GM13977 (cell line): Measurements from ENCODE around the gene NUAK1.
"Not testable (repeated sequence)": the region's sequence is repeated elsewhere in the genome, so short reads cannot be mapped to it uniquely, and the experiment has no call there.

Experiments used
- DNase-seq: peaks from one replicate; pipeline ENCODE4 v3.0.0; 2012; ENCODE audit warnings: low spot score
- CTCF ChIP-seq: IDR thresholded peaks from 2 replicates; pipeline ENCODE4 v1.5.1; 2012; ENCODE audit warnings: mild to moderate bottlenecking, control low read depth; ENCODE audit not compliant: insufficient read depth; ENCODE audit errors: extremely low read depth, missing control alignments
- in situ Hi-C: fragments of 300-500 bp; cut with MboI; formaldehyde crosslinking; loops from one replicate; pipeline ENCODE4 v1.12.0; 2022; ENCODE audit warnings: low sequenced_read_pairs, low pct_unique_long_range_greater_than_20kb, mixed read lengths, inconsistent platforms; ENCODE audit not compliant: unreplicated experiment

The NUAK1 gene

DNA sequence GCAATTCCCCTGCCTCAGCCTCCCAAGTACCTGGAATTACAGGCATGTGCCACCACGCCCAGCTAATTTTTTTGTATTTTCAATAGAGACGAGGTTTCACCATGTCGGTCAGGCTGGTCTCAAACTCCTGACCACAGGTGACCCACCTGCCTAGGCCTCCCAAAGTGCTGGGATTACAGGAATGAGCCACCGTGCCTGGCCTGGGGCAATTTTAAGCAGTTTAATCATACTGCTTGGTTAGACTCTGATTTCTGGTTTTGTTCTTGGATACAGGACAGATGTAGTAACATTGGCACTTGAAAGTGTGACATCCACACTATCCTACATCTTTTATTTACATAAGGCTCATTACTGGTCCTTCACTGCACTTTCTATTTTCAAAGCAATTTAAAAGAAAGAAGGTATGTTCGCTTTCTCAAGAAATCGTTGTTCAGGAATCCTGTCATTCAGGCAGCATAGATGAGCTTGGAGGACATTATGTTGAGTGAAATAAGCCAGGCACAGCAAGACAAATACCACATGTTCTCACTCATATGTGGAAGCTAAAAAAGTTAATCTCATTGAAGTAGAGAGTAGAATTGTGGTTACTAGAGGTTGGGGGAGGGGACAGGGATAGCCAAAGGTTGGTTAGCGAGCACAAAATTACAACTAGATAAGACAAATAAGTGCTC, 4.0 kb upstream of the NUAK1 start:
- in situ Hi-C loops, result no loop called here
- no peak for TF ChIP-seq CTCF

GRCh38 chr12:106141920-106142319, 3.2 kb upstream of the NUAK1 start:
- in situ Hi-C loops, DNase-seq: not testable (repeated sequence)

More for the DNA sequence above, 4.0 kb upstream of the NUAK1 start:
- no peak for DNase-seq

GRCh38 chr12:106141452-106141851, 2.7 kb upstream of the NUAK1 start:
- no peak for DNase-seq
- in situ Hi-C loops, result no loop called here
- no peak for TF ChIP-seq CTCF

- in situ Hi-C loops, result no loop called here
- TF ChIP-seq CTCF, result no peak
Observed at GRCh38 chr12:106141003-106141402, 2.2 kb upstream of the NUAK1 start.

GRCh38 chr12:106140223-106140986, 1.7 kb upstream of the NUAK1 start:
- TF ChIP-seq CTCF, result no peak
- in situ Hi-C loops, result no loop called here
- no peak for DNase-seq

More at GRCh38 chr12:106141003-106141402, 2.2 kb upstream of the NUAK1 start:
- DNase-seq, result no peak

DNA sequence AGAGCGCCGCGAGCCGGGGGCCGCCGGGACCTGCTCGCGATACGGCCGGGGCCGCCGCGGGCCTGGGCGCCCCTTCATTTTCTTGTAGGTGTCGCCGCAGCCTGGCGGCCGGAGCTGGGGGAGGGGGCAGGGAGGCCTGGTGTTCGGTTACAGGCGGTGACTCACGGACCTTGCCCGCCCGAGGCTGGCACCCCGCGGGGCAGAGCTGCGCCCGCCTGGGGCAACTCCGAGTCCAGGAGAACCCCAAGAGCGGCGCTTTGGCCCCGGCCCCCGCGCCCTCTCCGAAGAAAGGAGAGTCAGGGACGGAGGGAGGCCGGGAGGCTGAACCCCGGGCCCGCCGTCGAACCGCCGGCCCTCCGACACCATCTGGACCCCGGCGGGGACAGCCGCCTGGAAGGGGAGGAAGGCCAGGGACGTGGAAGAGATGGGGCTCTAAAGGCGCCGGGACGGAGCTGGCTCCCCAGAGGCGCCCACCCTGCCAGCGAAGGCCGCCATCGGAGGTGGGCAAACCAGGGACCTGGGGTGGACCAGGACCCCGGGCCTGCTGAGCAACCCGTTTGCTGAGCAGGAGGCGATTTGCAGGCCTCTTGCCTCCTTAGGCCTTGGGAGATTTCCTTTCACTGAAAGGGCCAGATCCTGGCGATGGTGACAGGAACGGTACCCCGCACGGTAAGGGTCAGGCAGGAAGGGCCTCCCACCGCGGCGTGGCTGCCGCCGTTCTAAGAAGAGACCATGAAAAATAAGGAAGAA, 843 bp upstream of the NUAK1 start:
- no peak for DNase-seq
- in situ Hi-C loops, result loop anchor here (10.0 kb wide), 1 partner anchor 715 kb away; no protein-coding TSS in a partner anchor
- no peak for TF ChIP-seq CTCF

- DNase-seq, result no peak
- TF ChIP-seq CTCF, result no peak
- in situ Hi-C loops, result loop anchor here (10.0 kb wide), 1 partner anchor 713 kb away; no protein-coding TSS in a partner anchor
Observed at GRCh38 chr12:106138357-106138632, 459 bp downstream of the NUAK1 start.
